Spleen (tissue), 11 donors: Measurements from ENCODE around the gene SCN2A. TPM values are rescaled to one million over a fixed set of nuclear protein-coding genes. Genes with fewer than 3 reads are reported as not detected.

ENCODE experiments used
- DNase-seq: peaks from one replicate; pipeline ENCODE4 v3.0.0-alpha.2; 2020
- H3K27ac ChIP-seq, 8 donors: fragments of 200-600 bp; sonication (generic) in 7 of 8; 1 replicate in 4 of 8; 2 replicates in 4 of 8; pipeline versions ENCODE4 v1.5.0 to v1.8.0; 2016 to 2021; ENCODE audit warnings: inconsistent platforms in 4 of 8, mild to moderate bottlenecking in 4 of 8, moderate library complexity in 1 of 8
- H3K27me3 ChIP-seq, 7 donors: fragments of 200-600 bp; sonication (generic) in 6 of 7; replicated peaks in 1 of 7; 1 replicate in 4 of 7; 2 replicates in 3 of 7; pipeline versions ENCODE4 v1.5.0 to v1.8.0; 2016 to 2021; ENCODE audit warnings: inconsistent platforms in 3 of 7, mild to moderate bottlenecking in 1 of 7
- H3K36me3 ChIP-seq, 6 donors: fragments of 200-600 bp; sonication (generic) in 5 of 6; 1 replicate in 4 of 6; 2 replicates in 2 of 6; pipeline versions ENCODE4 v1.5.0 to v1.8.0; 2016 to 2021; ENCODE audit warnings: inconsistent platforms in 2 of 6
- H3K4me1 ChIP-seq, 6 donors: fragments of 200-600 bp; sonication (generic) in 5 of 6; 1 replicate in 3 of 6; 2 replicates in 3 of 6; pipeline versions ENCODE4 v1.5.0 to v1.8.0; 2016 to 2021; ENCODE audit warnings: inconsistent platforms in 3 of 6
- H3K4me3 ChIP-seq, 8 donors: fragments of 200-600 bp; sonication (generic) in 7 of 8; 1 replicate in 4 of 8; 2 replicates in 4 of 8; pipeline versions ENCODE4 v1.5.0 to v1.8.0; 2016 to 2021; ENCODE audit warnings: inconsistent platforms in 4 of 8, mild to moderate bottlenecking in 4 of 8, moderate library complexity in 2 of 8
- H3K9me3 ChIP-seq, 8 donors: fragments of 200-600 bp; sonication (generic) in 7 of 8; 1 replicate in 4 of 8; 2 replicates in 4 of 8; pipeline versions ENCODE4 v1.5.0 to v1.8.0; 2016 to 2021; ENCODE audit warnings: inconsistent platforms in 4 of 8
- POLR2A ChIP-seq, 3 donors: fragments of 450-650 bp; IDR thresholded peaks; one replicate each; pipeline ENCODE4 v1.5.1; 2017; ENCODE audit warnings: antibody characterized with exemption in 3 of 3, mild to moderate bottlenecking in 1 of 3
- POLR2AphosphoS5 ChIP-seq, 3 donors: sonication (generic); formaldehyde crosslinking; IDR thresholded peaks; one replicate each; pipeline ENCODE4 v1.5.1; 2017; ENCODE audit warnings: antibody characterized with exemption in 3 of 3
- WGBS, 5 donors: extraction: QIAGEN DNeasy Blood & Tissue Kit in 3 of 5; methylation state at CpG; one replicate each; pipeline versions ENCODE4 v1.1.5 to v1.1.7; 2013 to 2018; 5-methylcytosine and 5-hydroxymethylcytosine counted together
- intact Hi-C: fragments of 100-400 bp; cut with DNase I; formaldehyde crosslinking; loops from one replicate; pipeline ENCODE4 v1.15.0; 2023; ENCODE audit warnings: low total_unique reads
- polyA plus RNA-seq, 3 donors: library from polyadenylated mRNA; stranded (reverse); fragments of 200-250 nt; gene quantifications; one replicate each; pipeline ENCODE4 v1.2.1, GENCODE V29; 2013
- total RNA-seq, 7 donors: library from RNA; depleted of rRNA in 3 of 7; stranded (reverse); fragments of >200 nt in 3 of 7; fragmentation: NEBNext Ultra II Directional in 4 of 7; extraction: Animal tissue kit (Norgen Biotek cat#: 25700) in 4 of 7; gene quantifications; one replicate each; pipeline versions ENCODE4 v1.1.0 to v1.2.1, GENCODE V29; 2016 to 2021
- TF ChIP-seq, protein P1 (sequence below), 11 experiments: fragments of 200-600 bp in 7 of 11; fragments of 450-650 bp in 4 of 11; sonication (generic) in 4 of 11; IDR thresholded peaks in 8 of 11; conservative IDR thresholded peaks in 3 of 11; 1 replicate in 7 of 11; 2 replicates in 4 of 11; pipeline versions ENCODE4 v1.4.0 to v1.8.0; 2016 to 2021; ENCODE audit warnings: antibody characterized with exemption in 11 of 11, inconsistent platforms in 4 of 11, mild to moderate bottlenecking in 1 of 11
- donor health status: healthy with polysubstance abuse.
- donor health status: DM: no; HTN: no; CAD: no; lungs with moderate emphysema.
- donor health status: DM: no; HTN: no; CAD: no.
- donor health status: Bipolar disorder and iron deficiency.
- donor health status: healthy.
- donor health status: DM: no; HTN: no; CAD: no.
- donor health status: DM: yes; HTN: yes; CAD: no.

Gene SCN2A
- total and polyA plus RNA-seq, 10 donors: 0.14 to 1.2 (median 0.28) TPM

- TF ChIP-seq, protein P1, sequence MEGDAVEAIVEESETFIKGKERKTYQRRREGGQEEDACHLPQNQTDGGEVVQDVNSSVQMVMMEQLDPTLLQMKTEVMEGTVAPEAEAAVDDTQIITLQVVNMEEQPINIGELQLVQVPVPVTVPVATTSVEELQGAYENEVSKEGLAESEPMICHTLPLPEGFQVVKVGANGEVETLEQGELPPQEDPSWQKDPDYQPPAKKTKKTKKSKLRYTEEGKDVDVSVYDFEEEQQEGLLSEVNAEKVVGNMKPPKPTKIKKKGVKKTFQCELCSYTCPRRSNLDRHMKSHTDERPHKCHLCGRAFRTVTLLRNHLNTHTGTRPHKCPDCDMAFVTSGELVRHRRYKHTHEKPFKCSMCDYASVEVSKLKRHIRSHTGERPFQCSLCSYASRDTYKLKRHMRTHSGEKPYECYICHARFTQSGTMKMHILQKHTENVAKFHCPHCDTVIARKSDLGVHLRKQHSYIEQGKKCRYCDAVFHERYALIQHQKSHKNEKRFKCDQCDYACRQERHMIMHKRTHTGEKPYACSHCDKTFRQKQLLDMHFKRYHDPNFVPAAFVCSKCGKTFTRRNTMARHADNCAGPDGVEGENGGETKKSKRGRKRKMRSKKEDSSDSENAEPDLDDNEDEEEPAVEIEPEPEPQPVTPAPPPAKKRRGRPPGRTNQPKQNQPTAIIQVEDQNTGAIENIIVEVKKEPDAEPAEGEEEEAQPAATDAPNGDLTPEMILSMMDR (IDR thresholded peaks at IDR 0.05 in 8 of 11, conservative IDR thresholded peaks at IDR 0.05 in 3 of 11): no peak
- TF ChIP-seq POLR2AphosphoS5 (IDR thresholded peaks at IDR 0.05): no peak
- TF ChIP-seq POLR2A (IDR thresholded peaks at IDR 0.05): no peak
- intact Hi-C loops: no loop called here
- no peak for DNase-seq
- H3K27me3 ChIP-seq: no peaks in the 10 kb centered on the region
- H3K4me1 ChIP-seq: no peaks in the 10 kb centered on the region
- no peaks in the 10 kb centered on the region for H3K9me3 ChIP-seq
- H3K36me3 ChIP-seq: no peaks in the 10 kb centered on the region
- 71 to 92% (median 82%) methylated on average over 3 of the region's 3 CpGs for WGBS, 5 donors
- H3K4me3 ChIP-seq: no peak overlapping the region
- no peak overlapping the region for H3K27ac ChIP-seq
These were observed 48.0 kb downstream of the SCN2A start for GRCh38 chr2:165287094-165287778.

DNA sequence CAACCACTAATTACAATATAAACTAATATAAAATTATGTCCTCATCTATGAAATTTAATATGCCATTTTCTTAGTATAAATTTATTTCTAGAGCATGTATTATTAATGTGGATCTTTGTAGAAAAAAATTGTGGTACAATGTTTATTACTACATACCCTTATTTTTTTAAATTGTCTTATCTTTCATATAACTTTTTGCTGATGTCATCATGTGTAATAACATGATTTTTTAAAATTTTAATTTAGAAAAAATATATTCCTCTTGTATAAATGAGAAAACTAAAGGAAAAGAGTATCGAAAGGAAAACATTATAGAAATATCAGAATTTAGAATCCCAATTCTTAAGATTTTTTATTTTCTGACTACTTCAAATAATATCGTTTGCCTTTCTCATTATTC is 49.9 kb downstream of the SCN2A start:
- intact Hi-C loops: no loop called here
- 87 to 95% (median 90%) methylated on average over 2 of the region's 2 CpGs for WGBS, 5 donors
- H3K27ac ChIP-seq: no peak overlapping the region
- no peaks in the 10 kb centered on the region for H3K36me3 ChIP-seq
- TF ChIP-seq POLR2A (IDR thresholded peaks at IDR 0.05): no peak
- no peaks in the 10 kb centered on the region for H3K27me3 ChIP-seq
- no peak overlapping the region for H3K4me3 ChIP-seq
- peaks cover 0 to 9% (median 0%) of the 10 kb centered on the region in 6 donors for H3K4me1 ChIP-seq
- H3K9me3 ChIP-seq: no peaks in the 10 kb centered on the region
- no peak for DNase-seq

GRCh38 chr2:165293440-165294420 is 54.5 kb downstream of the SCN2A start:
- no peaks in the 10 kb centered on the region for H3K27me3 ChIP-seq
- no peaks in the 10 kb centered on the region for H3K9me3 ChIP-seq
- intact Hi-C loops: no loop called here
- DNase-seq: no peak
- H3K4me3 ChIP-seq: peak overlapping the region in 1 of 8 donors; percentile 27
- TF ChIP-seq, protein P1 (IDR thresholded peaks at IDR 0.05 in 8 of 11, conservative IDR thresholded peaks at IDR 0.05 in 3 of 11): peak; percentile 18 to 82 (median 62)
- no peak for TF ChIP-seq POLR2AphosphoS5 (IDR thresholded peaks at IDR 0.05)
- WGBS, 5 donors: 27 to 34% (median 31%) methylated on average over 6 of the region's 6 CpGs
- H3K36me3 ChIP-seq: no peaks in the 10 kb centered on the region
- peaks cover 0 to 13% (median 0%) of the 10 kb centered on the region in 6 donors for H3K4me1 ChIP-seq
- no peak overlapping the region for H3K27ac ChIP-seq

DNA sequence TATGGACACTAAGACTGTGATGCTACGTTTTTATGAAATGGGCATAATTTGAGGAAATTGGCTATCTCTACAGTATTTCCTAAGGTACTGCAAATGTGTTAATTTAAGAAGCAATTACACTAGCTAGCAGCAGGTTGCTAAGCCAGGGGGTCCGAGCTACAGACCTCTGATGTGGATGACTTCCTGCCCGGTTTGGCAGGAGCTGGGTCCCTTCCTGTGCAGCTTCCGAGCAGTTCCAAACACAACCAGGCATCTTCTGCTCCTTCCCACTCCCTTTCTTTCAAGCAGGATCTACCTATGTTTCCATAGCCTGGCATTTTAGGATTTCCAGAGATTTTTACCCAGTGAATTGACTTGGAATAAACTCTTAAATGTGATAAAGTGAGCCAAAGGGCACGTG is 55.7 kb downstream of the SCN2A start:
- Histone ChIP-seq H3K27ac (no peak overlapping the region), H3K27me3 (no peaks in the 10 kb centered on the region), H3K9me3 (no peaks in the 10 kb centered on the region), H3K4me3 (no peak overlapping the region), H3K36me3 (no peaks in the 10 kb centered on the region), H3K4me1 (peaks cover 0 to 13% (median 0%) of the 10 kb centered on the region in 6 donors)
- TF ChIP-seq POLR2AphosphoS5 (IDR thresholded peaks at IDR 0.05): no peak
- intact Hi-C loops: no loop called here
- no peak for DNase-seq
- 46 to 56% (median 55%) methylated on average over 5 of the region's 5 CpGs for WGBS, 5 donors

DNA sequence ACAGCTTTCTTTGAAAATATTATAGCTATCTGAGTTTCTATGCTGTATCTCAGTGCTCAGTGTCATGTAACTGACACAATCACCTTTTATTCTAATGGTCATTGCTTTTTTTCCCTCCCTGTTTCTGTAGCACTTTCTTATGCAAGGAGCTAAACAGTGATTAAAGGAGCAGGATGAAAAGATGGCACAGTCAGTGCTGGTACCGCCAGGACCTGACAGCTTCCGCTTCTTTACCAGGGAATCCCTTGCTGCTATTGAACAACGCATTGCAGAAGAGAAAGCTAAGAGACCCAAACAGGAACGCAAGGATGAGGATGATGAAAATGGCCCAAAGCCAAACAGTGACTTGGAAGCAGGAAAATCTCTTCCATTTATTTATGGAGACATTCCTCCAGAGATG is 56.4 kb downstream of the SCN2A start:
- Histone ChIP-seq H3K36me3 (no peaks in the 10 kb centered on the region), H3K4me1 (peaks cover 0 to 13% (median 0%) of the 10 kb centered on the region in 6 donors), H3K27me3 (no peaks in the 10 kb centered on the region), H3K9me3 (no peaks in the 10 kb centered on the region), H3K27ac (no peak overlapping the region), H3K4me3 (no peak overlapping the region)
- no peak for DNase-seq
- intact Hi-C loops: no loop called here
- TF ChIP-seq POLR2A (IDR thresholded peaks at IDR 0.05) (no peak), POLR2AphosphoS5 (IDR thresholded peaks at IDR 0.05) (no peak)
- TF ChIP-seq, protein P1 (IDR thresholded peaks at IDR 0.05 in 8 of 11, conservative IDR thresholded peaks at IDR 0.05 in 3 of 11): no peak
- 84 to 99% (median 96%) methylated on average over 4 of the region's 4 CpGs for WGBS, 5 donors
